H9 (cell line): Measurements from ENCODE around the gene TSPOAP1. TPM values are rescaled to one million over a fixed set of nuclear protein-coding genes. Genes with fewer than 3 reads are reported as not detected.

Experiments used
- DNase-seq: peaks from one replicate; pipeline ENCODE4 v3.0.0-alpha.2; 2017
- H2AFZ ChIP-seq: one replicate; pipeline ENCODE4 v1.6.1; 2013; ENCODE audit warnings: mild to moderate bottlenecking, low read length, control low read depth, moderate library complexity
- H2AK5ac ChIP-seq: 2 replicates; pipeline ENCODE4 v1.6.1; 2013; ENCODE audit warnings: low read length, control low read depth, mixed read lengths; ENCODE audit not compliant: insufficient read length
- H2BK120ac ChIP-seq: one replicate; pipeline ENCODE4 v1.6.1; 2013; ENCODE audit warnings: low read depth, mild to moderate bottlenecking, low read length, control low read depth, inconsistent platforms; ENCODE audit not compliant: poor library complexity, severe bottlenecking
- H2BK12ac ChIP-seq: 2 replicates; pipeline ENCODE4 v1.6.1; 2013; ENCODE audit warnings: low read length, control low read depth, mixed read lengths, low read depth; ENCODE audit not compliant: insufficient read length
- H2BK15ac ChIP-seq: 2 replicates; pipeline ENCODE4 v1.6.1; 2013; ENCODE audit warnings: low read depth, low read length, control low read depth
- H2BK20ac ChIP-seq: one replicate; pipeline ENCODE4 v1.6.1; 2013; ENCODE audit warnings: low read depth, mild to moderate bottlenecking, low read length, control low read depth, inconsistent platforms; ENCODE audit not compliant: poor library complexity, severe bottlenecking
- H2BK5ac ChIP-seq: 2 replicates; pipeline ENCODE4 v1.6.1; 2013; ENCODE audit warnings: low read length, control low read depth, mixed read lengths; ENCODE audit not compliant: insufficient read length
- H3K14ac ChIP-seq: 2 replicates; pipeline ENCODE4 v1.6.1; 2013; ENCODE audit warnings: low read length, control low read depth; ENCODE audit not compliant: insufficient read depth
- H3K18ac ChIP-seq: 2 replicates; pipeline ENCODE4 v1.6.1; 2013; ENCODE audit warnings: low read depth, mild to moderate bottlenecking, mixed read lengths, low read length, control low read depth; ENCODE audit not compliant: insufficient read length
- H3K23ac ChIP-seq: 2 replicates; pipeline ENCODE4 v1.6.1; 2013; ENCODE audit warnings: low read length, control low read depth, mixed read lengths, low read depth; ENCODE audit not compliant: insufficient read length
- H3K23me2 ChIP-seq: 2 replicates; pipeline ENCODE4 v1.6.1; 2013; ENCODE audit warnings: low read depth, mild to moderate bottlenecking, mixed read lengths, low read length, control low read depth; ENCODE audit not compliant: insufficient read length, poor library complexity, severe bottlenecking
- H3K27ac ChIP-seq: 2 replicates; pipeline ENCODE4 v1.5.1; 2013; ENCODE audit warnings: low read length, control low read depth, mixed read lengths, low read depth; ENCODE audit not compliant: insufficient read length
- H3K27me3 ChIP-seq: 2 replicates; pipeline ENCODE4 v1.6.1; 2013; ENCODE audit warnings: low read length, control low read depth, inconsistent platforms; ENCODE audit not compliant: insufficient read depth
- H3K4ac ChIP-seq: 2 replicates; pipeline ENCODE4 v1.6.1; 2013; ENCODE audit warnings: low read depth, mild to moderate bottlenecking, control low read depth, inconsistent platforms, low read length, moderate library complexity
- H3K4me1 ChIP-seq: 2 replicates; pipeline ENCODE4 v1.6.1; 2013; ENCODE audit warnings: low read length, control low read depth, inconsistent platforms; ENCODE audit not compliant: insufficient read depth
- H3K4me2 ChIP-seq: 2 replicates; pipeline ENCODE4 v1.6.1; 2013; ENCODE audit warnings: low read length, control low read depth, mixed read lengths; ENCODE audit not compliant: insufficient read length, insufficient read depth
- H3K56ac ChIP-seq: 2 replicates; pipeline ENCODE4 v1.6.1; 2013; ENCODE audit warnings: low read depth, mild to moderate bottlenecking, mixed read lengths, low read length, control low read depth; ENCODE audit not compliant: insufficient read length
- H3K79me1 ChIP-seq: 2 replicates; pipeline ENCODE4 v1.6.1; 2013; ENCODE audit warnings: low read depth, mild to moderate bottlenecking, moderate library complexity, low read length, control low read depth, inconsistent platforms; ENCODE audit not compliant: insufficient read depth, poor library complexity, severe bottlenecking
- H3K79me2 ChIP-seq: 2 replicates; pipeline ENCODE4 v1.6.1; 2013; ENCODE audit warnings: low read length, control low read depth, inconsistent platforms; ENCODE audit not compliant: insufficient read depth
- H3K9ac ChIP-seq: 2 replicates; pipeline ENCODE4 v1.6.1; 2013; ENCODE audit warnings: low read length, control low read depth, mixed read lengths; ENCODE audit not compliant: insufficient read length; ENCODE audit errors: extremely low read depth
- H3K9me3 ChIP-seq: one replicate; pipeline ENCODE4 v1.6.1; 2013; ENCODE audit warnings: low read depth, low read length, inconsistent platforms; ENCODE audit not compliant: control insufficient read depth
- H3T11ph ChIP-seq: one replicate; pipeline ENCODE4 v1.6.1; 2013; ENCODE audit warnings: mild to moderate bottlenecking, low read length, control low read depth, inconsistent platforms
- H4K20me1 ChIP-seq: one replicate; pipeline ENCODE4 v1.6.1; 2013; ENCODE audit not compliant: control insufficient read depth, insufficient read length, insufficient read depth
- H4K5ac ChIP-seq: 2 replicates; pipeline ENCODE4 v1.6.1; 2013; ENCODE audit warnings: low read depth, mild to moderate bottlenecking, mixed read lengths, low read length, control low read depth; ENCODE audit not compliant: insufficient read length
- H4K8ac ChIP-seq: replicated peaks from 2 replicates; pipeline ENCODE4 v1.6.1; 2013; ENCODE audit warnings: low read length, control low read depth, mixed read lengths, low read depth; ENCODE audit not compliant: insufficient read length
- H4K91ac ChIP-seq: 2 replicates; pipeline ENCODE4 v1.6.1; 2013; ENCODE audit warnings: low read depth, mild to moderate bottlenecking, moderate library complexity, mixed read lengths, low read length, control low read depth; ENCODE audit not compliant: insufficient read length
- H3K27ac Mint-ChIP-seq, 3 experiments: 2 replicates in 2 of 3; 3 replicates in 1 of 3; pipeline ENCODE4 v1.8.0; 2020 to 2021; ENCODE audit warnings: mixed read lengths in 3 of 3, mild to moderate bottlenecking in 1 of 3, moderate library complexity in 1 of 3
- H3K27me3 Mint-ChIP-seq: 2 replicates; pipeline ENCODE4 v1.8.0; 2021; ENCODE audit warnings: low read depth, mild to moderate bottlenecking, moderate library complexity, mixed read lengths
- H3K36me3 Mint-ChIP-seq, 3 experiments: 2 replicates in 2 of 3; 3 replicates in 1 of 3; pipeline ENCODE4 v1.8.0; 2020 to 2021; ENCODE audit warnings: low read depth in 3 of 3, mixed read lengths in 3 of 3; ENCODE audit not compliant: insufficient read depth in 1 of 3
- H3K4me1 Mint-ChIP-seq, 2 experiments: 2 replicates each; pipeline ENCODE4 v1.8.0; 2020; ENCODE audit warnings: mixed read lengths in 2 of 2
- H3K4me3 Mint-ChIP-seq, 2 experiments: 2 replicates in 1 of 2; 3 replicates in 1 of 2; pipeline ENCODE4 v1.8.0; 2020 to 2021; ENCODE audit warnings: mild to moderate bottlenecking in 2 of 2, mixed read lengths in 2 of 2, moderate library complexity in 1 of 2
- H3K9me3 Mint-ChIP-seq, 2 experiments: 2 replicates in 1 of 2; 3 replicates in 1 of 2; pipeline ENCODE4 v1.8.0; 2020; ENCODE audit warnings: mild to moderate bottlenecking in 2 of 2, mixed read lengths in 2 of 2, moderate library complexity in 1 of 2
- CTCF ChIP-seq: fragments of 200-600 bp; sonication (generic); conservative IDR thresholded peaks from 3 replicates; pipeline ENCODE4 v1.8.0; 2021; ENCODE audit warnings: antibody characterized with exemption, mild to moderate bottlenecking
- WGBS: extraction: QIAGEN DNeasy Blood & Tissue Kit; methylation state at CpG from one replicate; pipeline ENCODE4 v1.1.7; 2013; ENCODE audit warnings: missing lambda C conversion rate, low lambda C conversion rate, mixed read lengths; ENCODE audit not compliant: insufficient read length; ENCODE audit errors: extremely low coverage; 5-methylcytosine and 5-hydroxymethylcytosine counted together
- total RNA-seq: library from RNA; stranded (reverse); gene quantifications from 2 replicates; pipeline ENCODE4 v1.2.1, GENCODE V29; 2021

The TSPOAP1 gene
- total RNA-seq, 1 experiment from 2014 or later, result 17.3 TPM

GRCh38 chr17:58330997-58331814 is 2.6 kb upstream of the TSPOAP1 start:
- no peak overlapping the region for H4K8ac ChIP-seq
- Mint-ChIP-seq H3K4me3 (0 out of 5 replicates have a peak overlapping the region, but pooled peaks of 1 of the 2 experiments have one; percentile 42), H3K9me3 (no peaks in the 10 kb centered on the region), H3K36me3 (no peaks in the 10 kb centered on the region), H3K27ac (peak overlapping the region in 2 of 3 experiments; percentile 28 to 87; a peak in 3 of 7 replicates), H3K4me1 (peaks cover 35 to 44% of the 10 kb centered on the region in 2 experiments), H3K27me3 (peaks cover 14% of the 10 kb centered on the region)
- peaks cover 5% of the 10 kb centered on the region; the same call in 1 of the 2 replicates for H3K4me1 ChIP-seq
- H3K23ac ChIP-seq, result no peak overlapping the region
- H2BK15ac ChIP-seq, result no peak overlapping the region
- TF ChIP-seq CTCF, result no peak
- WGBS, result no CpG with 5 or more reads among the region's 23 CpGs
- H2BK12ac ChIP-seq, result peak overlapping the region; percentile 26
- no peak overlapping the region for H2BK20ac ChIP-seq
- no peak overlapping the region for H2BK120ac ChIP-seq
- no peak overlapping the region for H3K9ac ChIP-seq
- H4K91ac ChIP-seq, result no peak overlapping the region
- peak overlapping the region; percentile 73 for H3K14ac ChIP-seq
- no peaks in the 10 kb centered on the region for H3K23me2 ChIP-seq
- H3K9me3 ChIP-seq, result no peaks in the 10 kb centered on the region
- no peak overlapping the region for H2AFZ ChIP-seq
- peak overlapping the region; percentile 12; the same call in 1 of the 2 replicates for H3K4ac ChIP-seq
- H3K79me1 ChIP-seq, result no peaks in the 10 kb centered on the region
- H3K79me2 ChIP-seq, result no peaks in the 10 kb centered on the region
- no peak overlapping the region for H4K5ac ChIP-seq
- H3K4me2 ChIP-seq, result no peak overlapping the region
- H2AK5ac ChIP-seq, result no peak overlapping the region
- no peak overlapping the region for H3T11ph ChIP-seq
- no peak overlapping the region for H3K56ac ChIP-seq
- H3K18ac ChIP-seq, result peak overlapping the region; percentile 79
- H4K20me1 ChIP-seq, result no peaks in the 10 kb centered on the region
- no peaks in the 10 kb centered on the region for H3K27me3 ChIP-seq
- H2BK5ac ChIP-seq, result no peak overlapping the region
- no peak overlapping the region for H3K27ac ChIP-seq
- DNase-seq, result peak; percentile 42
